ENCODE data around the gene PLXNB2. TPM values are rescaled to one million over a fixed set of nuclear protein-coding genes. Genes with fewer than 3 reads are reported as not detected.

Gene PLXNB2
- polyA plus RNA-seq, 1 of the 3 experiments (the other 2 are of a cell fraction) = 108 TPM

DNA sequence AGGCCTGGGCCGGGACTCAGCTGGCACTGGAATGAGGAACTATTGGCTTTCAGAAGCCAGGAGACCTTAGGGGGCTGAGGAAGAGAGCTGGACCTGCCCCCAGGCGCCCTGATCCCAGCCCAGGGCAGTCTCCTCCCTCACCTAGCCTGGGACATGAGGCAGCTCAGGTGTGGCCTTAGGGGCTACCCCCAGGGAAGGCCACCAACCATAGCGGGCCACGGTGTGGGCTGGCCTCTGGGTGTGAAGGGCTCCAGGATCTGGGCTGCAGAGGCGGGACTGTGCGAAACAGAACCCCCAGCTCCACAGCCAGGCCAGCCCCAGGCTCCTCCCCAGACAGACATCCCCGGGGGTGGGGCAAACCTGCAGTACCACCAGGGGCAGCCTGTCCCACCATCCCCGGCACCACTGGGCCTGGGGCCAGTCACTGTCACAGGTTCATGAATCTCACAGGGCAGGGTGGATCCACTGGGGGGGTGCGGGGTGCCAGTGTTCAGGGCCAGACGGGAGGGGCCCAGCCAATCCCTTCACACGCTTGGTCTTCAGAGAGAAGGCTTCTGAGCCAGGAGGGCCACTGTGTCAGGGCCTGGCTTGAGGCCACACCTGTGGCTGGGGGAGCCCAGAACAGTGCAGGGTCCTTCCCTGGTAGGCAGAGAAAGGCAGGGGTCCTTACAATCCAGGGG, 3.5 kb downstream of the PLXNB2 start:
- Histone ChIP-seq H3K79me2 (ENCODE audit: insufficient read depth) (peaks cover 78% of the 10 kb centered on the region), H3K27ac (ENCODE audit: low read depth in 2 of 2, low read length in 1 of 2) (peak overlapping the region; percentile 48 to 95), H3K4me2 (peak overlapping the region; percentile 100), H3K4me1 (ENCODE audit: control insufficient read depth in 1 of 2, insufficient read depth in 2 of 2, low read depth in 1 of 2, low read length in 1 of 2) (peaks cover 46 to 67% of the 10 kb centered on the region in 2 experiments; a peak in 3 of 4 replicates), H3K9ac (peak overlapping the region; percentile 43), H3K27me3 (ENCODE audit: insufficient read depth) (no peaks in the 10 kb centered on the region), H3K9me2 (no peaks in the 10 kb centered on the region), H3K4me3 (ENCODE audit: low read depth in 2 of 2, low read length in 1 of 2) (peak overlapping the region in 1 of 2 experiments; percentile 35; a peak in 2 of 4 replicates), H2AFZ (ENCODE audit: low read depth) (no peak overlapping the region), H4K20me1 (ENCODE audit: insufficient read depth) (peaks cover 48% of the 10 kb centered on the region), H3F3A (replicated peaks; ENCODE audit: insufficient read depth) (peaks cover 21% of the 10 kb centered on the region), H3K36me3 (replicated peaks in 1 of 2; ENCODE audit: control insufficient read depth in 1 of 2, insufficient read depth in 2 of 2, low read length in 1 of 2) (peaks cover 3 to 11% of the 10 kb centered on the region in 2 experiments), H3K9me3 (no peaks in the 10 kb centered on the region)
- DNase-seq = peak; percentile 63
- no peak for TF ChIP-seq YY1 (IDR thresholded peaks at IDR 0.05; ENCODE audit: low read depth)
- TF ChIP-seq, protein P1, sequence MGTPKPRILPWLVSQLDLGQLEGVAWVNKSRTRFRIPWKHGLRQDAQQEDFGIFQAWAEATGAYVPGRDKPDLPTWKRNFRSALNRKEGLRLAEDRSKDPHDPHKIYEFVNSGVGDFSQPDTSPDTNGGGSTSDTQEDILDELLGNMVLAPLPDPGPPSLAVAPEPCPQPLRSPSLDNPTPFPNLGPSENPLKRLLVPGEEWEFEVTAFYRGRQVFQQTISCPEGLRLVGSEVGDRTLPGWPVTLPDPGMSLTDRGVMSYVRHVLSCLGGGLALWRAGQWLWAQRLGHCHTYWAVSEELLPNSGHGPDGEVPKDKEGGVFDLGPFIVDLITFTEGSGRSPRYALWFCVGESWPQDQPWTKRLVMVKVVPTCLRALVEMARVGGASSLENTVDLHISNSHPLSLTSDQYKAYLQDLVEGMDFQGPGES (IDR thresholded peaks at IDR 0.05; ENCODE audit: low read depth, low read length) = no peak
- TF ChIP-seq RXRA (IDR thresholded peaks at IDR 0.05; ENCODE audit: borderline replicate concordance, low read depth) = no peak
- TF ChIP-seq, protein P2, sequence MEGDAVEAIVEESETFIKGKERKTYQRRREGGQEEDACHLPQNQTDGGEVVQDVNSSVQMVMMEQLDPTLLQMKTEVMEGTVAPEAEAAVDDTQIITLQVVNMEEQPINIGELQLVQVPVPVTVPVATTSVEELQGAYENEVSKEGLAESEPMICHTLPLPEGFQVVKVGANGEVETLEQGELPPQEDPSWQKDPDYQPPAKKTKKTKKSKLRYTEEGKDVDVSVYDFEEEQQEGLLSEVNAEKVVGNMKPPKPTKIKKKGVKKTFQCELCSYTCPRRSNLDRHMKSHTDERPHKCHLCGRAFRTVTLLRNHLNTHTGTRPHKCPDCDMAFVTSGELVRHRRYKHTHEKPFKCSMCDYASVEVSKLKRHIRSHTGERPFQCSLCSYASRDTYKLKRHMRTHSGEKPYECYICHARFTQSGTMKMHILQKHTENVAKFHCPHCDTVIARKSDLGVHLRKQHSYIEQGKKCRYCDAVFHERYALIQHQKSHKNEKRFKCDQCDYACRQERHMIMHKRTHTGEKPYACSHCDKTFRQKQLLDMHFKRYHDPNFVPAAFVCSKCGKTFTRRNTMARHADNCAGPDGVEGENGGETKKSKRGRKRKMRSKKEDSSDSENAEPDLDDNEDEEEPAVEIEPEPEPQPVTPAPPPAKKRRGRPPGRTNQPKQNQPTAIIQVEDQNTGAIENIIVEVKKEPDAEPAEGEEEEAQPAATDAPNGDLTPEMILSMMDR (IDR thresholded peaks at IDR 0.05) = 0 out of 2 replicates have a peak, but pooled peaks have one; percentile 13
- no peak for TF ChIP-seq MEF2A (IDR thresholded peaks at IDR 0.05; ENCODE audit: borderline replicate concordance, low read depth)
- TF ChIP-seq EZH2phosphoT487 (IDR thresholded peaks at IDR 0.05; ENCODE audit: borderline replicate concordance, low read depth) = no peak
- TF ChIP-seq FOXJ3 (CRISPR knock-in tag; IDR thresholded peaks at IDR 0.05) = no peak
- TF ChIP-seq, protein P3, sequence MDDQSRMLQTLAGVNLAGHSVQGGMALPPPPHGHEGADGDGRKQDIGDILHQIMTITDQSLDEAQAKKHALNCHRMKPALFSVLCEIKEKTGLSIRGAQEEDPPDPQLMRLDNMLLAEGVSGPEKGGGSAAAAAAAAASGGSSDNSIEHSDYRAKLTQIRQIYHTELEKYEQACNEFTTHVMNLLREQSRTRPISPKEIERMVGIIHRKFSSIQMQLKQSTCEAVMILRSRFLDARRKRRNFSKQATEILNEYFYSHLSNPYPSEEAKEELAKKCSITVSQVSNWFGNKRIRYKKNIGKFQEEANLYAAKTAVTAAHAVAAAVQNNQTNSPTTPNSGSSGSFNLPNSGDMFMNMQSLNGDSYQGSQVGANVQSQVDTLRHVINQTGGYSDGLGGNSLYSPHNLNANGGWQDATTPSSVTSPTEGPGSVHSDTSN (IDR thresholded peaks at IDR 0.05) = no peak
- ChIA-PET POLR2A (no interaction called here), CTCF (interaction anchor here (0.7 to 4.1 kb wide), 9 partner anchors 8 to 49 kb away, joined by 3 to 28 read pairs (median 4); partner anchors contain the start of gene DENND6B)
- 39% methylated on average over 4 of the region's 11 CpGs for WGBS (ENCODE audit: low lambda C conversion rate)

DNA sequence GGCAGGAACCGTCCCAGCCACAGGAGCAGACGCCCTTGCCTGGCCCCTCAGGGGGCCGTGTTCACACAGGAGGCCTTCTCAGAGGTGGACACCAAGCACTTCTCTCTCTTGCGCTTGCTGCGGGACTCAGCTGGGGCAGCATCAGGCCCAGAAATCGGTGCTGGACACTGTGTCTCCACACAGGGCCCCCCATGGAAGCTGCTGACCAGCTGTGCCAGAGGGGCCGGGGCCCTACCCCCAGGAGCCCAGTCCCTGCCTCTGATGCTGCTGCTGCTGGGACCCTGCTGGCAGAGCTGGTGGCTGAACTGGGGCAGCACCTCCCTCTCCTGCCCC, 4.0 kb downstream of the PLXNB2 start:
- peaks cover 83% of the 10 kb centered on the region for H3K79me2 ChIP-seq (ENCODE audit: insufficient read depth)
- H3K36me3 ChIP-seq (replicated peaks in 1 of 2; ENCODE audit: control insufficient read depth in 1 of 2, insufficient read depth in 2 of 2, low read length in 1 of 2) = peaks cover 3 to 11% of the 10 kb centered on the region in 2 experiments
- H3K9me3 ChIP-seq = no peaks in the 10 kb centered on the region
- peak overlapping the region; percentile 43 for H3K9ac ChIP-seq
- no peak overlapping the region for H2AFZ ChIP-seq (ENCODE audit: low read depth)
- H3K4me1 ChIP-seq (ENCODE audit: control insufficient read depth in 1 of 2, insufficient read depth in 2 of 2, low read depth in 1 of 2, low read length in 1 of 2) = peaks cover 41 to 64% of the 10 kb centered on the region in 2 experiments; a peak in 3 of 4 replicates
- peak overlapping the region; percentile 48 to 95 for H3K27ac ChIP-seq (ENCODE audit: low read depth in 2 of 2, low read length in 1 of 2)
- peaks cover 53% of the 10 kb centered on the region for H4K20me1 ChIP-seq (ENCODE audit: insufficient read depth)
- CTCF ChIA-PET = interaction anchor here (1.1 to 4.1 kb wide), 8 partner anchors 9 to 260 kb away, joined by 3 to 28 read pairs (median 12); partner anchors contain the start of genes DENND6B and HDAC10
- no peaks in the 10 kb centered on the region for H3K27me3 ChIP-seq (ENCODE audit: insufficient read depth)
- POLR2A ChIA-PET = no interaction called here
- H3F3A ChIP-seq (replicated peaks; ENCODE audit: insufficient read depth) = peaks cover 19% of the 10 kb centered on the region
- H3K4me3 ChIP-seq (ENCODE audit: low read depth in 2 of 2, low read length in 1 of 2) = no peak overlapping the region
- peak overlapping the region; percentile 100 for H3K4me2 ChIP-seq
- TF ChIP-seq, protein P4, sequence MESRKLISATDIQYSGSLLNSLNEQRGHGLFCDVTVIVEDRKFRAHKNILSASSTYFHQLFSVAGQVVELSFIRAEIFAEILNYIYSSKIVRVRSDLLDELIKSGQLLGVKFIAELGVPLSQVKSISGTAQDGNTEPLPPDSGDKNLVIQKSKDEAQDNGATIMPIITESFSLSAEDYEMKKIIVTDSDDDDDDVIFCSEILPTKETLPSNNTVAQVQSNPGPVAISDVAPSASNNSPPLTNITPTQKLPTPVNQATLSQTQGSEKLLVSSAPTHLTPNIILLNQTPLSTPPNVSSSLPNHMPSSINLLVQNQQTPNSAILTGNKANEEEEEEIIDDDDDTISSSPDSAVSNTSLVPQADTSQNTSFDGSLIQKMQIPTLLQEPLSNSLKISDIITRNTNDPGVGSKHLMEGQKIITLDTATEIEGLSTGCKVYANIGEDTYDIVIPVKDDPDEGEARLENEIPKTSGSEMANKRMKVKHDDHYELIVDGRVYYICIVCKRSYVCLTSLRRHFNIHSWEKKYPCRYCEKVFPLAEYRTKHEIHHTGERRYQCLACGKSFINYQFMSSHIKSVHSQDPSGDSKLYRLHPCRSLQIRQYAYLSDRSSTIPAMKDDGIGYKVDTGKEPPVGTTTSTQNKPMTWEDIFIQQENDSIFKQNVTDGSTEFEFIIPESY (IDR thresholded peaks at IDR 0.05; ENCODE audit: borderline replicate concordance, low read depth) = no peak
- no peak for TF ChIP-seq FOXJ3 (CRISPR knock-in tag; IDR thresholded peaks at IDR 0.05)
- no peak for TF ChIP-seq NFIC (IDR thresholded peaks at IDR 0.05; ENCODE audit: borderline replicate concordance)
- TF ChIP-seq CHD2 (IDR thresholded peaks at IDR 0.05; ENCODE audit: low read length, partially characterized antibody) = no peak
- TF ChIP-seq RFX5 (IDR thresholded peaks at IDR 0.05; ENCODE audit: low read length) = no peak
- no peak for TF ChIP-seq MXI1 (IDR thresholded peaks at IDR 0.05; ENCODE audit: low read depth, low read length)
- no peak for TF ChIP-seq SIN3A (IDR thresholded peaks at IDR 0.05; ENCODE audit: borderline replicate concordance, low read depth, low read length)
- TF ChIP-seq, protein P5, sequence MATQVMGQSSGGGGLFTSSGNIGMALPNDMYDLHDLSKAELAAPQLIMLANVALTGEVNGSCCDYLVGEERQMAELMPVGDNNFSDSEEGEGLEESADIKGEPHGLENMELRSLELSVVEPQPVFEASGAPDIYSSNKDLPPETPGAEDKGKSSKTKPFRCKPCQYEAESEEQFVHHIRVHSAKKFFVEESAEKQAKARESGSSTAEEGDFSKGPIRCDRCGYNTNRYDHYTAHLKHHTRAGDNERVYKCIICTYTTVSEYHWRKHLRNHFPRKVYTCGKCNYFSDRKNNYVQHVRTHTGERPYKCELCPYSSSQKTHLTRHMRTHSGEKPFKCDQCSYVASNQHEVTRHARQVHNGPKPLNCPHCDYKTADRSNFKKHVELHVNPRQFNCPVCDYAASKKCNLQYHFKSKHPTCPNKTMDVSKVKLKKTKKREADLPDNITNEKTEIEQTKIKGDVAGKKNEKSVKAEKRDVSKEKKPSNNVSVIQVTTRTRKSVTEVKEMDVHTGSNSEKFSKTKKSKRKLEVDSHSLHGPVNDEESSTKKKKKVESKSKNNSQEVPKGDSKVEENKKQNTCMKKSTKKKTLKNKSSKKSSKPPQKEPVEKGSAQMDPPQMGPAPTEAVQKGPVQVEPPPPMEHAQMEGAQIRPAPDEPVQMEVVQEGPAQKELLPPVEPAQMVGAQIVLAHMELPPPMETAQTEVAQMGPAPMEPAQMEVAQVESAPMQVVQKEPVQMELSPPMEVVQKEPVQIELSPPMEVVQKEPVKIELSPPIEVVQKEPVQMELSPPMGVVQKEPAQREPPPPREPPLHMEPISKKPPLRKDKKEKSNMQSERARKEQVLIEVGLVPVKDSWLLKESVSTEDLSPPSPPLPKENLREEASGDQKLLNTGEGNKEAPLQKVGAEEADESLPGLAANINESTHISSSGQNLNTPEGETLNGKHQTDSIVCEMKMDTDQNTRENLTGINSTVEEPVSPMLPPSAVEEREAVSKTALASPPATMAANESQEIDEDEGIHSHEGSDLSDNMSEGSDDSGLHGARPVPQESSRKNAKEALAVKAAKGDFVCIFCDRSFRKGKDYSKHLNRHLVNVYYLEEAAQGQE (IDR thresholded peaks at IDR 0.05; ENCODE audit: low read depth, low read length) = no peak
- no peaks in the 10 kb centered on the region for H3K9me2 ChIP-seq
- DNase-seq = no peak
- WGBS (ENCODE audit: low lambda C conversion rate) = 76% methylated on average over 3 of the region's 7 CpGs

Measured in SK-N-SH (cell line).